ENCODE data around the gene THAP7. TPM values are rescaled to one million over a fixed set of nuclear protein-coding genes. Genes with fewer than 3 reads are reported as not detected.

The THAP7 gene
- total RNA-seq, 1 donor from 2014 or later = 34.9 TPM

DNA sequence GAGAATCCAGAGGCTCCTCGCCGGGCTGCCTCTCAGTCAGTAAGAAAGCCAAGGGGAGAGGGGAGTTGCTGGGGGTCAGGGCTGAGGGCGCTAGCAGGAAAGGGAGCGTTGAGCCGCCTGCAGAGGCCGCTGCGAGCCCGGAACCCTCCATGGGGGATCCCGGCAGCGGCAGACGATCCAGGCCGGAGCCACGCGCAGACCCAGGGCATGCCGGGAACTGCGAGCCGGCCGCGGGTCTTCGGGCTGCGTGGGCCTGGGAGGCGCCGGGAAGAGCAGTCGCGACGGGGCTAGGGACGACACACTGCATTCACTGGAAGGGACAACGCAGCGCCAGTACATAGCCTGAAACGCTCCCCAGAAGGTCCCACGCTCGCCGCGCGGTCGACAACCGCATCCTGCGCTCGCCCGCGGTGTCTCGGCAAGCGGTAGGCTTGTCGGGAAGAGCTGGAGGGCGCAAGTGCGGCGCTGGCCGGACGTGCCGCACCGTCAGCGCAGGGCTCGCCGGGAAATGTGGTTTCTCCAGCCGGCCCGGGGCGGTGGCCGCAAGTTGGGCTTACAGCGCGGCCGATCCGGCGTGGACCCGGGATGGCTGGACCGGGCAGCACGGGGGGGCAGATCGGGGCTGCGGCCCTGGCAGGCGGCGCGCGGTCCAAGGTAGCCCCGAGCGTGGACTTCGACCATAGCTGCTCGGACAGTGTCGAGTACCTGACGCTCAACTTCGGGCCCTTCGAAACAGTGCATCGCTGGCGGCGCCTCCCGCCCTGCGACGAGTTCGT is 19.9 kb downstream of the THAP7 start, which contains the start of gene LZTR1:
LZTR1 (plus strand) TSS at position 511 of the 776 bp plus-strand sequence; CDS start at position 586, 75 bp downstream.
- H3K36me3 ChIP-seq = peaks cover 0 to 10% of the 10 kb centered on the region in 2 donors
- TF ChIP-seq POLR2AphosphoS5 (IDR thresholded peaks at IDR 0.05; ENCODE audit: insufficient read depth in 1 of 2, low read depth in 1 of 2) (peak; percentile 93 to 98), POLR2A (IDR thresholded peaks at IDR 0.05) (peak in 1 of 2 donors; percentile 72)
- TF ChIP-seq, protein P1, sequence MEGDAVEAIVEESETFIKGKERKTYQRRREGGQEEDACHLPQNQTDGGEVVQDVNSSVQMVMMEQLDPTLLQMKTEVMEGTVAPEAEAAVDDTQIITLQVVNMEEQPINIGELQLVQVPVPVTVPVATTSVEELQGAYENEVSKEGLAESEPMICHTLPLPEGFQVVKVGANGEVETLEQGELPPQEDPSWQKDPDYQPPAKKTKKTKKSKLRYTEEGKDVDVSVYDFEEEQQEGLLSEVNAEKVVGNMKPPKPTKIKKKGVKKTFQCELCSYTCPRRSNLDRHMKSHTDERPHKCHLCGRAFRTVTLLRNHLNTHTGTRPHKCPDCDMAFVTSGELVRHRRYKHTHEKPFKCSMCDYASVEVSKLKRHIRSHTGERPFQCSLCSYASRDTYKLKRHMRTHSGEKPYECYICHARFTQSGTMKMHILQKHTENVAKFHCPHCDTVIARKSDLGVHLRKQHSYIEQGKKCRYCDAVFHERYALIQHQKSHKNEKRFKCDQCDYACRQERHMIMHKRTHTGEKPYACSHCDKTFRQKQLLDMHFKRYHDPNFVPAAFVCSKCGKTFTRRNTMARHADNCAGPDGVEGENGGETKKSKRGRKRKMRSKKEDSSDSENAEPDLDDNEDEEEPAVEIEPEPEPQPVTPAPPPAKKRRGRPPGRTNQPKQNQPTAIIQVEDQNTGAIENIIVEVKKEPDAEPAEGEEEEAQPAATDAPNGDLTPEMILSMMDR (IDR thresholded peaks at IDR 0.05) = peak; percentile 2 to 53 (median 33)
- intact Hi-C loops (cut with DNase I) = no loop called here
- DNase-seq (ENCODE audit: extremely low spot score in 2 of 2) = no peak
- peak within 1 kb of the TSS; percentile 93 to 99 for H3K4me3 ChIP-seq
- H3K4me1 ChIP-seq = peaks cover 40% of the 10 kb centered on the region
- peaks cover 5% of the 10 kb centered on the region for H3K9me3 ChIP-seq
- H3K27me3 ChIP-seq = no peaks in the 10 kb centered on the region
- H3K27ac ChIP-seq = peak within 1 kb of the TSS; percentile 90

DNA sequence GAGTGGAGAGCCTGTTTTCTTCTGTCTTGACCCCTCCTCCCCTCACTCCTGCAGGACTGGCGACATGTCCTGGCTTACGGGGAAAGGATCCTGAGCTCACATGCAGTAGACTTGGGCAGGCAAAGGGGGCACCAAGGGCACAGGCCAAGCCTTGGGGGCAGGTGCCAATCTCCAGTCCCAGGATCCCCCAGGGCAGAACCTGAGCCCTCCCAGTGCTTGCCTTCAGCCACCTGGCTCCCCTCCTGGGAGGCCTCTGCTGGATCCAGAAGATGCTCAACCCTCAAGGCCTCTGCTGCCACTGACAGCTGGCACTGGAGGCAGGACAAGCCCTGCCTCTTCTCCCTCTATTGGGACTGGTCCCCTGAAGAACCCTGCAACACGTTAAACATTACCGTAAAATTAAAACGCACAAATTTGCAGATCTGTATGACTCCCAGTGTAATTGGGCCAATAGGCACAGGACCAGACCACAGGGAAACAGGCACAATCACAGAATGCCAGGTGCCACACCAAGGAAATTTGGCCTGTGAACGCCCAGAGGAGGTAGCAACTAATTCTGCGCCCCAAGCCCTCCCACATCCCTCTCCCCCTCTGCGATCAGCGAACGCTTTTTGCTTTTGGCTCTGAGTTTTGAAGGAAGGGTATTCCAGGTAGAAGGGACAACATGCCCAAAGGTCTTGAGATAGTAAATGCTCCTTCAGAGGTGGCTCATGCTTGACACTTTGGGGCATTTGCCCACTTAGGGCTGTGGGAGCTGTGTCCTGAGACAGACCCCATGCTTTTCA is 20.8 kb downstream of the THAP7 start:
- TF ChIP-seq POLR2A (IDR thresholded peaks at IDR 0.05) = no peak
- TF ChIP-seq, protein P1 (IDR thresholded peaks at IDR 0.05) = no peak
- no peak for TF ChIP-seq POLR2AphosphoS5 (IDR thresholded peaks at IDR 0.05; ENCODE audit: insufficient read depth in 1 of 2, low read depth in 1 of 2)
- no peak for DNase-seq (ENCODE audit: extremely low spot score in 2 of 2)
- Histone ChIP-seq H3K27me3 (no peaks in the 10 kb centered on the region), H3K4me1 (peaks cover 40% of the 10 kb centered on the region), H3K9me3 (peaks cover 5% of the 10 kb centered on the region), H3K36me3 (peaks cover 0 to 10% of the 10 kb centered on the region in 2 donors), H3K4me3 (peak overlapping the region; percentile 93 to 99), H3K27ac (peak overlapping the region; percentile 90)
- intact Hi-C loops (cut with DNase I) = no loop called here

DNA sequence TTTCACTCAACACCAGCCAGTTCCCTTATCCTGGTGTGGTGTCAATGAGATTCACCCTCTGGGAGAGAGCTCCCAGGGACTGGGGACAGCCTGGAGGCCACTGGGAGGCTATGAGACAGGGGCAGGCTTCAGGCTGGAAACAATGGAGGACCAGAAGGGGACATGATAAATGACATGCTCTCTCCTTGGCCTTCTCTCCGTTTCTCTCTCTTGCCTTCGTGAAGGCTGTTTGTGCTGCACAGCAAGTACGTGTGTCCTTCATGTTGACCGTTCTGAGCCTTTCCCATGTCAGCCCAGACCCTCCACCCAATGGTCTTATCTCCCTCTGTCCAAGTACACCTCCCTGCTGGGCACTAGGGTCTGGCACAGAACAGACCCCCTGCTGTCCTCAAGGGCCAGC is 21.4 kb downstream of the THAP7 start:
- no peak for DNase-seq (ENCODE audit: extremely low spot score in 2 of 2)
- no peaks in the 10 kb centered on the region for H3K27me3 ChIP-seq
- peaks cover 0 to 4% of the 10 kb centered on the region in 2 donors for H3K36me3 ChIP-seq
- no peak overlapping the region for H3K4me3 ChIP-seq
- peaks cover 40% of the 10 kb centered on the region for H3K4me1 ChIP-seq
- intact Hi-C loops (cut with DNase I) = no loop called here
- H3K27ac ChIP-seq = no peak overlapping the region
- H3K9me3 ChIP-seq = peaks cover 5% of the 10 kb centered on the region
- TF ChIP-seq POLR2AphosphoS5 (IDR thresholded peaks at IDR 0.05; ENCODE audit: insufficient read depth in 1 of 2, low read depth in 1 of 2) = no peak
- TF ChIP-seq POLR2A (IDR thresholded peaks at IDR 0.05) = no peak
- TF ChIP-seq, protein P1 (IDR thresholded peaks at IDR 0.05) = no peak

DNA sequence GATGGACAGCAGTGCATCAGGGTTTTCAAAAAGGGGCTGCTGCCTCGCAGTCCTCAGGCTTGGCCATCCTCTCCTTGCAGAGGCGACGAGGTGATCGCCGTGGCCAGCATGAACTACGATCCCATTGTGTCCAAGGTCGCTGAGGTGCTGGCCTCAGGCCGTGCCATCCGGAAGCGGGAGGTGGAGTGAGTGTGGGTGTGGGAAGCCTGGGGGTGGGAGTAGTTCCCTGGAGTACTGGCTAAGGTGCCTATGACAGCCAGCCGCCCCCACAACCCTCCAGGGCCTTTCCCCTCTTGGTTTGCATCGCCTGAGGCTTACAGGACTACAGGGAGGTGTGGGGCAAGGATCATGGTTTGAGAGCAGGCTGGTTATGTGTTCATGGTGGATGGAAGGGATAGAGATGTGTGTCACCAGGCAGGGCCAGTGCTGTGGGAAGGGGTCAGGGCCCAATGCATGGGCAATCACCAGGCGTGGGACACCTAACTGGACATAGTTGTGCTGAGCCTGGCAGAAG is 21.9 kb downstream of the THAP7 start:
- Histone ChIP-seq H3K4me3 (peak overlapping the region; percentile 28 to 43), H3K27ac (no peak overlapping the region), H3K27me3 (no peaks in the 10 kb centered on the region), H3K9me3 (peaks cover 5% of the 10 kb centered on the region), H3K4me1 (peaks cover 40% of the 10 kb centered on the region), H3K36me3 (no peaks in the 10 kb centered on the region)
- no peak for DNase-seq (ENCODE audit: extremely low spot score in 2 of 2)
- intact Hi-C loops (cut with DNase I) = no loop called here
- no peak for TF ChIP-seq POLR2AphosphoS5 (IDR thresholded peaks at IDR 0.05; ENCODE audit: insufficient read depth in 1 of 2, low read depth in 1 of 2)
- TF ChIP-seq POLR2A (IDR thresholded peaks at IDR 0.05) = no peak
- TF ChIP-seq, protein P1 (IDR thresholded peaks at IDR 0.05) = no peak
